HG03432 (cell line): Measurements from ENCODE around the gene ZNF18.
"Not testable (repeated sequence)": the region's sequence is repeated elsewhere in the genome, so short reads cannot be mapped to it uniquely, and the experiment has no call there.

Source experiments
- ATAC-seq: cut with Tn5 transposase; IDR thresholded peaks from one replicate; pipeline ENCODE4 v1.9.1; 2021; ENCODE audit warnings: mild to moderate bottlenecking, moderate library complexity; ENCODE audit not compliant: unreplicated experiment

ZNF18 gene

GRCh38 chr17:11986942-11987329 lies 10.3 kb downstream of the ZNF18 start:
- no peak for ATAC-seq

GRCh38 chr17:11986179-11986941 lies 10.9 kb downstream of the ZNF18 start:
- ATAC-seq, result no peak

DNA sequence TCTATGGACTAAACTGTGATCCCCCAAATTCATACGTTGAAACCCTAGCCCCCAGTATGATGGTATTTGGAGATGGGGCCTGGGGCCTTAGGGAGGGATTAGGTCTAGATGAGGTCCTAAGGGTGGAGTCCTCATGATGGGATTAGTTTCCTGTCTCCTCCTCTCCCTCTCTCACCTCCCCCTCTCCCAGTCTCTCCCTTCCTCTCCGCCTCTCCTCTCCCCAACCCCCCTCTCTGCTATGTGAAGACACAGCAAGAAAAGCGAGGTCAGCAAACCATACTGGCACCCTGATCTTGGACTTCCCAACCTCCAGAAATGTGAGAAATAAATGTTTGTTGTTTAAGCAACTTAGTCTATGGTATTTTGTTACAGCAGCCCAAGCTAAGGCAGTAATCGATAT lies 15.4 kb downstream of the ZNF18 start:
- no peak for ATAC-seq

DNA sequence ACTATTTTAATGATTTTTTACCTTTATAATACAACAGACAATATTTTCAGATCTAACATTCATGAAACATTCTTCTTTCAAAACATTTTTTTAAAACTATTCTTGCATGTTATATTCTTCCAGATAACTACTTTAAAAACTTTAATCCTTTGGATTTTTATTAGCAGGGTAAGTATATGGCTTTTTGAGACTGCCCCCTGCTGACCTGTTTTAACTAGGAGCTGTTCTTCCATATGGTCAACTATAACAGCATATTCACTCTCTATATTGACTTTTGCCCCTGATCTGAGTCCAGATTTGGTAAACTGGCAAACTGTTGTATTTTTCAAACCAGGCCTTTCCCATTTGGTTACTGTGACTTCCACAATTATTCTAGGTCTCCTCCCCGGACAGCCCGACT lies 16.5 kb downstream of the ZNF18 start:
- ATAC-seq, result no peak

DNA sequence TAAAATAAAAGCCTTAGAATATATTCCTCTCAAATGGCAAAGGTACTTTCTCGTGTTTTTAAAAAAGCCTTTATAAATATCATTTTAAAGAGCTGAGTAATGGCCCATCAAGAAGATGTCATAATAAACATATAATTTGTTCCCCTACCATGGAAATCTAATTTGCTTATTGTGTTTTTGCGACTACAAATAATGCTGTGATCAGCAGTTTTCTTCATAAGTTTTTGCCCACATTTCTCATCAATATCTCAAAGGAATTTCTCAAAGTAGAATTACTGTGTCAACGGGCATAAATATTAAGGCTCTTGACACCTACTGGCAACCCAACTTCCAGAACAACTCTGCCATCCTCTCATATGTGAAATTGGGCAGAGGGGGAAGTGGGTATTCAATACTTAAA lies 17.5 kb downstream of the ZNF18 start:
- no peak for ATAC-seq

- not testable (repeated sequence) for ATAC-seq
Observed at GRCh38 chr17:11972741-11973140, 24.5 kb downstream of the ZNF18 start.

- no peak for ATAC-seq
Observed at GRCh38 chr17:11969565-11969964, 27.7 kb downstream of the ZNF18 start.

DNA sequence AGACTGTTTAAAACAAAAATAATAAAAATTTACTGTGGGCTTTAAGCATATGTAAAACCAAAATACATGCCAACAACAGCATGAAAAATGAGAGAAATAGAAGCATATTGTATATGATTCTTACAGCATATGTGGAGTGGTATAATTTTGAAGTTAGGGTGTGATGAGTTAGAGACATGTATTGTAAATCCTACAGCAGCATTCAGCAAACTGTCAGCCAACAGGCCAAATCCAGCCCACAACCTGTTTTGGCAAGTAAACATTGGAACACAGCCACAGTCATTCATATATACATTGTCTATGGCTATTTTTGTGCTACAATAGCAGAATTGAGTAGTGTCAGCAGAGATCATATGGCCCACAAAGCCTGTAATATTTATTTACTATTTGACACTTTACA lies 42.3 kb downstream of the ZNF18 start:
- no peak for ATAC-seq

DNA sequence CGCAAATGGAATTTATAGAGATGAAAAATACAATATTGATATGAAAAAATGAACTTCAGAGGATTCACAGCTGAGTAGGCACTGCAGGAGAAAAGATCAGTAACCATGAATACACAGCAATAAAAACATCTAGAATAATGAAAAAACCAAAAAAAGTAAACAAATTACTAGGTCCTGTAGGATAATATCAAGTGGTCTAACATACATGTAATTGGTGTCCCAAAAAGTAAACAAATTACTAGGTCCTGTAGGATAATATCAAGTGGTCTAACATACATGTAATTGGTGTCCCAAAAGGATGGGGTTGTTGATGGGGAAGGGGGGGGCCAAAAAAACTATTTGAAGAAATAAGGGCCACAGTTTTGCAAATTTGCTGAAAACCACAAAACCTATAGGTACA lies 43.4 kb downstream of the ZNF18 start:
- ATAC-seq, result no peak

- ATAC-seq, result no peak
Observed at GRCh38 chr17:11952610-11953009, 44.7 kb downstream of the ZNF18 start.

DNA sequence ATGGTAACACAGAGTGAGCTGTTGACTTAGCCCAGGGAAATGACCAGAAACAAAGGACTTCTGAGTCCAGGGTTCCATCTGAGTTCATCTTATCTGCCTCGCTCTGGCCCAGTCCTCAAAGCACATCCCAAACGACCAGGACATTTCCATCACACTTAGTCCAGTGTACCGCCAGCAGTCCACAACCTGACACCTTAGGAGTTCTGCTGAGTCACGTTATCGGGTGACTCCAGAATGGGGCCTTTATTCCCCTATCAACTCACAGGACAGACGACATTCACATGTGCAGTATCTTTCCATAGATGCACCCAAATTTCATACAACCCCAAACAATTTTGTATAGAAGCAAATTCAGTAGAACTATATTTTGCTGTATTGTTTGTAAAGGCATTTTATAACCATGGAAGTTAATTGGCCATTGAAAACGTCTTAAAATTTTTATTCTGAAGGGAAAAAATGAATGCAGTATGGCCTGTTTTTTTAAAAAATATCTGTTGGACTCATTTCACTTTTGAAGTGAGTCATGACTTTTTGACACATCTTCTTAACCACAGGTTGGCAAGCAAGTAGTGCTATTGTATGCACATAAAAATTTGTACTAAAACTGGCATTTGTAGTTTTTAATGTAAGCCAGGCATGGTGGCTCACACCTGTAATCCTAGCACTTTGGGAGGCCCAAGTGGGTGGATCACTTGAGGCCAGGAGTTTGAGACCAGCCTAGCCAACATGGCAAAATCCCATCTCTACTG lies 46.3 kb downstream of the ZNF18 start:
- ATAC-seq, result no peak

DNA sequence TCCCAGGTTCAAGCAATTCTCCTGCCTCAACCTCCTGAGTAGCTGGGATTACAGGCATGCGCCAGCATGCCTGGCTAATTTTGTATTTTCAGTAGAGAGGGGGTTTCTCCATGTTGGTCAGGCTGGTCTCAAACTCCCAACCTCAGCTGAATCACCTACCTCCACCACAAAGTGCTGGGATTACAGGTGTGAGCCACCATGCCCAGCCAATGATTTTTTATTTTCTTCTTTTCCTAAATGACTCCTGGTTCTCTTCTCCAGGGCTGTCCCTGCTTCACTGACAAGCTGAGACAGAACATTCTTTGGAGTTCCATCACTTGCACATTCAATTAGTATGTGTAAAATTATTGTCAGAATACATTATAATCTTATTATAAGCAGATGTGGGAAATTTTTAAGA lies 47.7 kb downstream of the ZNF18 start:
- ATAC-seq, result not testable (repeated sequence)

DNA sequence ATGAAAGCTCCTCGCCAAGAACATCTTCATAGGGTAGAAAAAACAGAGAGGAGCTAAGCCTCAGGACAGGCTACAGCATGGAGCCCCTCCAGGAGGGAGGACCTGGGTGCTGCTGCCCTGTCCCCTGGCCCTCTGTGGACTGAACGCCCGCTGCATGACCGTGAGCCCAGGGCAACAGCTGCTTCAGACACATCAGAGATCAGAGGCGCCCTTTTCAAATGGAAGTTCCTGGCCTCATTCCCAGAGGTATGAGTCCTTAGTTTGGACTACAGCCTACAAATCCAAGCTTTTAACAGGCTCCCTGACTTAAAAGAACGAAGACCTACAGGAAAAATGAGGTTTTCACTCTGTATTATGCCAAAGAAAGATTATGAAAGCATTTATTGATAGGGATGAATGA lies 48.5 kb downstream of the ZNF18 start:
- ATAC-seq, result no peak

GRCh38 chr17:11944587-11944986 lies 52.7 kb downstream of the ZNF18 start:
- no peak for ATAC-seq

GRCh38 chr17:11943759-11944347 lies 53.4 kb downstream of the ZNF18 start:
- no peak for ATAC-seq

DNA sequence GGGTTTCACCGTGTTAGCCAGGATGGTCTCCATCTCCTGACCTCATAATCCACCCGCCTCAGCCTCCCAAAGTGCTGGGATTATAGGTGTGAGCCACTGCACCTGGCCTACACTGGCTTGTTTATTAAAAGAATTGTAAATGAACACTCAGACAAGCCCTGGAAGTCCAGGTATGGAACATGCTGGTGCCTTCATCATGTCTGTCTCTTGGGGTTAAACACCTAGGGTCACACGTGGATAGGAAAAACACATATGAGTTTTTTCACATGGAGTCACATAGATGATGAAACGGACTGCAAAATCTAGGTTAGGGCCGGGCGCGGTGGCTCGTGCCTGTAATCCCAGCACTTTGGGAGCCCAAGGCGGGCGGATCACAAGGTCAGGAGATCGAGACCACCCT lies 54.2 kb downstream of the ZNF18 start:
- not testable (repeated sequence) for ATAC-seq

GRCh38 chr17:11940904-11941303 lies 56.4 kb downstream of the ZNF18 start:
- ATAC-seq, result no peak

GRCh38 chr17:11935734-11936406 lies 61.4 kb downstream of the ZNF18 start:
- ATAC-seq, result no peak

- ATAC-seq, result no peak
Observed at GRCh38 chr17:11932337-11932898, 64.9 kb downstream of the ZNF18 start.

DNA sequence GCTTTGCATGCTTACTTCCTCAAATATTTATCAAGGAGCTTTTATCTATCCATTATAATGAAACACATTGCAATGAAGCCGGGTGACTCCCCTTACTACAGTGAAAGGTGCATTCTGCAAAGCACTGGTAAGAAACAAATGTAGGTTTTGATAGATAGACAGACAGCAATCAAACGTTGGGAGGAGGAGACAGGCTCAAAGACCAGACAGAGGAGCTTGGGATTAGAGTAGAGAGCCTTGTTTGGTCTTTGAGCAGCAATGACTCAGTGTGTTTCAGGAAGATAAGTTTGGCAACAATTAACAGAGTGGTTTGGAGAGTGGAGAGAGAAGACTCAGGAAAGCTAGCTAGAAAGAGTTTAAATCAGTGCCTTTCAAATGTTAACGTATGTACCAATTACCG lies 68.8 kb downstream of the ZNF18 start:
- no peak for ATAC-seq
